Calu3 (cell line): Measurements from ENCODE around the gene STK40. TPM values are rescaled to one million over a fixed set of nuclear protein-coding genes. Genes with fewer than 3 reads are reported as not detected.

Experiments
- BruUV-seq: library from RNA; stranded (reverse); fragments of 400-500 nt; replicated peaks from 2 replicates; lab custom pipeline; 2021; lab: Mats Ljungman, UMichigan
- CTCF ChIA-PET: fragments of 300-600 bp; sonication (Branson Sonifier 250); formaldehyde crosslinking; loops from one replicate; lab custom pipeline; 2022; ENCODE audit warnings: antibody characterized with exemption; lab: Charles Lee
- DNase-seq: peaks from one replicate; pipeline ENCODE4 v3.0.0; 2022
- H3K27ac Mint-ChIP-seq: one replicate; pipeline ENCODE4 v1.8.0; 2022; ENCODE audit warnings: mixed read lengths; ENCODE audit not compliant: unreplicated experiment
- H3K27me3 Mint-ChIP-seq: one replicate; pipeline ENCODE4 v1.8.0; 2022; ENCODE audit warnings: mixed read lengths; ENCODE audit not compliant: unreplicated experiment
- H3K36me3 Mint-ChIP-seq: one replicate; pipeline ENCODE4 v1.8.0; 2022; ENCODE audit warnings: mild to moderate bottlenecking, moderate library complexity, mixed read lengths; ENCODE audit not compliant: insufficient read depth, unreplicated experiment
- H3K4me1 Mint-ChIP-seq: one replicate; pipeline ENCODE4 v1.8.0; 2022; ENCODE audit warnings: mild to moderate bottlenecking, low read depth, mixed read lengths; ENCODE audit not compliant: unreplicated experiment
- H3K4me3 Mint-ChIP-seq: one replicate; pipeline ENCODE4 v1.8.0; 2022; ENCODE audit warnings: mild to moderate bottlenecking, low read depth, moderate library complexity, mixed read lengths; ENCODE audit not compliant: unreplicated experiment
- H3K9me3 Mint-ChIP-seq: one replicate; pipeline ENCODE4 v1.8.0; 2022; ENCODE audit warnings: low read depth, mixed read lengths; ENCODE audit not compliant: unreplicated experiment
- CTCF ChIP-seq: fragments of 200-600 bp; IDR thresholded peaks from one replicate; pipeline ENCODE4 v1.8.0; 2022; ENCODE audit warnings: antibody characterized with exemption; ENCODE audit not compliant: unreplicated experiment
- intact Hi-C: fragments of 100-400 bp; cut with micrococcal nuclease; formaldehyde crosslinking; loops from one replicate; pipeline ENCODE4 v1.10.0; 2022; ENCODE audit not compliant: unreplicated experiment
- total RNA-seq: library from RNA; stranded (reverse); gene quantifications from 2 replicates; pipeline ENCODE4 v1.2.3, GENCODE V29; 2022

STK40 gene
- total RNA-seq, 1 experiment from 2014 or later = 44.5 TPM

- H3K27ac Mint-ChIP-seq = no peak overlapping the region
- BruUV-seq = no TSS peak
- CTCF ChIA-PET = interaction anchor here (0.6 to 1.0 kb wide), 3 partner anchors 97 to 114 kb away, joined by 3 to 7 read pairs (median 4); no protein-coding TSS in a partner anchor
- no peak for DNase-seq
- H3K9me3 Mint-ChIP-seq = no peaks in the 10 kb centered on the region
- H3K27me3 Mint-ChIP-seq = no peaks in the 10 kb centered on the region
- intact Hi-C loops = no loop called here
- H3K4me3 Mint-ChIP-seq = peak overlapping the region; percentile 88
- no peak for TF ChIP-seq CTCF
- peaks cover 56% of the 10 kb centered on the region for H3K36me3 Mint-ChIP-seq
- H3K4me1 Mint-ChIP-seq = no peaks in the 10 kb centered on the region
Measured at GRCh38 chr1:36307601-36308330, 78.0 kb downstream of the STK40 start.

- intact Hi-C loops = no loop called here
- CTCF ChIA-PET = interaction anchor here (0.6 to 1.4 kb wide), 4 partner anchors 21 to 115 kb away, joined by 3 to 4 read pairs (median 4); no protein-coding TSS in a partner anchor
- Mint-ChIP-seq H3K4me3 (peak overlapping the region; percentile 88), H3K27me3 (no peaks in the 10 kb centered on the region), H3K27ac (peak overlapping the region; percentile 13), H3K36me3 (peaks cover 64% of the 10 kb centered on the region), H3K9me3 (no peaks in the 10 kb centered on the region), H3K4me1 (no peaks in the 10 kb centered on the region)
- peak; percentile 97 for DNase-seq
- no TSS peak for BruUV-seq
- TF ChIP-seq CTCF = no peak
Measured at GRCh38 chr1:36306902-36307456, 78.7 kb downstream of the STK40 start.

- Mint-ChIP-seq H3K4me3 (peak within 1 kb of the TSS; percentile 88), H3K27ac (peak within 1 kb of the TSS; percentile 13), H3K27me3 (no peaks in the 10 kb centered on the region), H3K9me3 (no peaks in the 10 kb centered on the region), H3K4me1 (peaks cover under 1% of the 10 kb centered on the region), H3K36me3 (peaks cover 69% of the 10 kb centered on the region)
- CTCF ChIA-PET = interaction anchor here (0.6 to 1.4 kb wide), 4 partner anchors 21 to 116 kb away, joined by 3 to 4 read pairs (median 4); no protein-coding TSS in a partner anchor
- BruUV-seq = no TSS peak
- no peak for TF ChIP-seq CTCF
- intact Hi-C loops = no loop called here
- DNase-seq = peak; percentile 65
Measured at GRCh38 chr1:36306210-36306901, 79.4 kb downstream of the STK40 start, which contains the start of gene SH3D21. Gene SH3D21, plus strand, starts transcription at chr1:36306368. Its CDS starts 53 bp downstream, at chr1:36306421.

GRCh38 chr1:36305915-36306209 lies 79.9 kb downstream of the STK40 start:
- no peak for DNase-seq
- H3K9me3 Mint-ChIP-seq = no peaks in the 10 kb centered on the region
- peaks cover 74% of the 10 kb centered on the region for H3K36me3 Mint-ChIP-seq
- H3K4me3 Mint-ChIP-seq = peak overlapping the region; percentile 88
- intact Hi-C loops = no loop called here
- CTCF ChIA-PET = interaction anchor here (0.6 to 1.4 kb wide), 3 partner anchors 20 to 63 kb away, joined by 3 to 4 read pairs (median 4); no protein-coding TSS in a partner anchor
- H3K27ac Mint-ChIP-seq = peak overlapping the region; percentile 13
- H3K4me1 Mint-ChIP-seq = peaks cover 6% of the 10 kb centered on the region
- BruUV-seq = no TSS peak
- H3K27me3 Mint-ChIP-seq = no peaks in the 10 kb centered on the region
- TF ChIP-seq CTCF = no peak
